PFSK-1 (cell line): Measurements from ENCODE around the gene FGF9.

Experiments
- POLR2AphosphoS5 ChIP-seq: IDR thresholded peaks from 2 replicates; pipeline ENCODE4 v1.6.1; 2012; ENCODE audit warnings: low read depth, mild to moderate bottlenecking, control low read depth, low read length, moderate library complexity
- TAF1 ChIP-seq: IDR thresholded peaks from 2 replicates; pipeline ENCODE4 v1.6.1; 2012; ENCODE audit warnings: low read length, control low read depth, borderline replicate concordance; ENCODE audit not compliant: insufficient read depth

DNA sequence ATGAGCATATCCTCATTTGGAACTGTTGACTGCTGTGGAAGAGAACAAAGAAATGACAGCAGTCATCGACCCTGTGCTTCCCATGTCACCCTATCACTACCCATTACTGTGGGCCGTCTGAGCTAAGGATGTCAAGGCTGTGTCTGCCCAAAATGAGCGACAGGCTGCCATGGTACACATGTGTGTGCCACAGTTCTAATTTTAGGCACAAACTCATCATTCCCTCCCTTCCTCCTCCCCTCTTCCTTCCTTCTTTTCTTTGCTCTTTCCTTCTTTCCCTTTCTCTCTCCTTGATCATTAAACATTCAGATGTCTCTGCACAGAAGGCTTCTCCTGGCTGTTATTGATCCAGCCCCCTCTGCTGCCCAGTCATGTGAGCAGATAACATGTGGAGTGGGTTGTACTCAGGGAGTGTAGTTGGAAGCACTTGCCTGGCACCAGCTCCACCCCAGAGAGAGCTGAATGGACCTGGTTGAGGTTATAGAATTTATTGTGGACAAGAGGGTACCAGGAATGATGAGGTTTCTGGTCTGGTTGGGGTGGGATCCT, 6.3 kb downstream of the FGF9 start:
- TF ChIP-seq POLR2AphosphoS5 = no peak
- TF ChIP-seq TAF1 = no peak
